ENCODE results near the gene ATP13A3.

DNA sequence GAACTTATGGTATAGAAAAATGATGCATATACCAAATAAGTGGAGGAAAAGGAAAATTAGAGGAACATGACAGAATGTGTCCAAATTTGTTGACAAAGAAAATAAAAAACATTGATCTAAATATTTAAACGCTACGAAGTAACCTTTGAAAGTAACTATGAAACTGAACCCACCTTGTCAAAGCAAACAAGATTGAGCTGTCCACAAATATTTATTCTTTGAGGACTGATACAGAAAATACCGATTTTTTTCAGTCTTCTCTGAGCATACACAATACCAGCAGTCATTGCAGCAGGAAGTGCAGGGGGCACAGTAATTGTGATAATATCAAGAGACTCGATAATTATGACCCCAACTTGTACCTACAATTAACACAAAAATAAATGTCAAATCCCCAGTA lies 40.0 kb downstream of the ATP13A3 start:
- TF ChIP-seq, protein P1, sequence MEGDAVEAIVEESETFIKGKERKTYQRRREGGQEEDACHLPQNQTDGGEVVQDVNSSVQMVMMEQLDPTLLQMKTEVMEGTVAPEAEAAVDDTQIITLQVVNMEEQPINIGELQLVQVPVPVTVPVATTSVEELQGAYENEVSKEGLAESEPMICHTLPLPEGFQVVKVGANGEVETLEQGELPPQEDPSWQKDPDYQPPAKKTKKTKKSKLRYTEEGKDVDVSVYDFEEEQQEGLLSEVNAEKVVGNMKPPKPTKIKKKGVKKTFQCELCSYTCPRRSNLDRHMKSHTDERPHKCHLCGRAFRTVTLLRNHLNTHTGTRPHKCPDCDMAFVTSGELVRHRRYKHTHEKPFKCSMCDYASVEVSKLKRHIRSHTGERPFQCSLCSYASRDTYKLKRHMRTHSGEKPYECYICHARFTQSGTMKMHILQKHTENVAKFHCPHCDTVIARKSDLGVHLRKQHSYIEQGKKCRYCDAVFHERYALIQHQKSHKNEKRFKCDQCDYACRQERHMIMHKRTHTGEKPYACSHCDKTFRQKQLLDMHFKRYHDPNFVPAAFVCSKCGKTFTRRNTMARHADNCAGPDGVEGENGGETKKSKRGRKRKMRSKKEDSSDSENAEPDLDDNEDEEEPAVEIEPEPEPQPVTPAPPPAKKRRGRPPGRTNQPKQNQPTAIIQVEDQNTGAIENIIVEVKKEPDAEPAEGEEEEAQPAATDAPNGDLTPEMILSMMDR (IDR thresholded peaks at IDR 0.05 in 8 of 11, conservative IDR thresholded peaks at IDR 0.05 in 3 of 11): no peak
- TF ChIP-seq POLR2A (IDR thresholded peaks at IDR 0.05) (no peak), POLR2AphosphoS5 (IDR thresholded peaks at IDR 0.05) (no peak)

All from spleen (tissue), 7 donors.